Esophagus muscularis mucosa (tissue), 4 donors: ENCODE data around the gene ZNF483.

ENCODE experiments used
- EP300 ChIP-seq: sonication (generic); formaldehyde crosslinking; IDR thresholded peaks from one replicate; pipeline ENCODE4 v1.6.1; 2017; ENCODE audit warnings: antibody characterized with exemption
- POLR2A ChIP-seq: fragments of 450-650 bp; IDR thresholded peaks from one replicate; pipeline ENCODE4 v1.6.1; 2017; ENCODE audit warnings: antibody characterized with exemption, moderate library complexity, mild to moderate bottlenecking, low read depth
- POLR2AphosphoS5 ChIP-seq, 2 donors: sonication (generic); formaldehyde crosslinking; IDR thresholded peaks; one replicate each; pipeline ENCODE4 v1.6.1; 2017; ENCODE audit warnings: antibody characterized with exemption in 2 of 2
- TF ChIP-seq, protein P1 (sequence below), 3 experiments: fragments of 200-600 bp in 2 of 3; fragments of 450-650 bp in 1 of 3; sonication (generic) in 2 of 3; IDR thresholded peaks; one replicate each; pipeline ENCODE4 v1.5.1; 2017 to 2019; ENCODE audit warnings: antibody characterized with exemption in 3 of 3, mild to moderate bottlenecking in 2 of 3, moderate library complexity in 1 of 3

DNA sequence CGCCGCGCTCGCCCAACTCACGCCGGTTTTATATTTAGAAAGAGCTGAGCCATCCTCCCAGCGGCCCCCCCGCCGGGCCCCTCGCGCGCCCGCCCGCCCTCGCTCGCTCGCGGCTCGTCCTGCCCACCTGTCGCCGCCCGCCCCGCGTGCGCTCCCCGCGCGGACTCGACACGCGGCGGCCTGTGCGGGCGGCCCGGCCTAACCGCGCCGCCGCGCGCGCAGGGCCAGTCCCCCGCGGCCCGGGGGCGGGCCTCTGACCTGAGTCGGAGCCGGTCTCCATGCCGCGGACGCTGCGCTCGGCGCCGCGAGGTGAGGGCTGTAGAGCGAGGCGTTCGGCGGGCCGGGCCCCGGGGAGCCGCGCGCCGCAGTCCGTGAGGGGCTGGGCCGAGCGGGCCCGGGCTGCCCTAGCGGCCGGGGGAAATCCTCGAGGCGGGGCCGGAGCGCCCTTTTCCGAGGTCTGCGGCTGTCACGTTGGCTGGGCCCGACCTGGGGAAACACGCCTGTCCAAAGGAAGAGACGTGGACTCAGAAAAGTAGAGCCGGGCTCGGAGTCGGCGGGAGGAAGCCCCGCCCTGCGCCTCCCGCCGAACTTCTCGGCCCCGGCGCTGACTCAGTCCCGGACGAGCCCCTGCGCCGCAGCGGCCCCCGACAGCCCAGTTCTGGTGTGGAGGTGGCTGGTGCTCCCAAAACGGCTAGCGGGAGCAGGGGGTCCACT is 41.0 kb upstream of the ZNF483 start, which contains the start of gene ECPAS:
- TF ChIP-seq, protein P1, sequence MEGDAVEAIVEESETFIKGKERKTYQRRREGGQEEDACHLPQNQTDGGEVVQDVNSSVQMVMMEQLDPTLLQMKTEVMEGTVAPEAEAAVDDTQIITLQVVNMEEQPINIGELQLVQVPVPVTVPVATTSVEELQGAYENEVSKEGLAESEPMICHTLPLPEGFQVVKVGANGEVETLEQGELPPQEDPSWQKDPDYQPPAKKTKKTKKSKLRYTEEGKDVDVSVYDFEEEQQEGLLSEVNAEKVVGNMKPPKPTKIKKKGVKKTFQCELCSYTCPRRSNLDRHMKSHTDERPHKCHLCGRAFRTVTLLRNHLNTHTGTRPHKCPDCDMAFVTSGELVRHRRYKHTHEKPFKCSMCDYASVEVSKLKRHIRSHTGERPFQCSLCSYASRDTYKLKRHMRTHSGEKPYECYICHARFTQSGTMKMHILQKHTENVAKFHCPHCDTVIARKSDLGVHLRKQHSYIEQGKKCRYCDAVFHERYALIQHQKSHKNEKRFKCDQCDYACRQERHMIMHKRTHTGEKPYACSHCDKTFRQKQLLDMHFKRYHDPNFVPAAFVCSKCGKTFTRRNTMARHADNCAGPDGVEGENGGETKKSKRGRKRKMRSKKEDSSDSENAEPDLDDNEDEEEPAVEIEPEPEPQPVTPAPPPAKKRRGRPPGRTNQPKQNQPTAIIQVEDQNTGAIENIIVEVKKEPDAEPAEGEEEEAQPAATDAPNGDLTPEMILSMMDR (IDR thresholded peaks at IDR 0.05): no peak
- TF ChIP-seq POLR2AphosphoS5 (IDR thresholded peaks at IDR 0.05): peak; percentile 49 to 54
- no peak for TF ChIP-seq POLR2A
- no peak for TF ChIP-seq EP300
